Measurements from ENCODE around the gene ZBTB32.
A peak's percentile ranks its signal among the peaks of the same experiment; 100 is the strongest.

ZBTB32 gene

GRCh38 chr19:35739275-35740107 is 35.1 kb downstream of the ZBTB32 start:
- no peak for DNase-seq

GRCh38 chr19:35740108-35740422 is 35.7 kb downstream of the ZBTB32 start:
- DNase-seq, result no peak

GRCh38 chr19:35740423-35741202 is 36.3 kb downstream of the ZBTB32 start:
- DNase-seq, result peak; percentile 89

- DNase-seq, result no peak
Observed at GRCh38 chr19:35741203-35741515, 36.8 kb downstream of the ZBTB32 start.

GRCh38 chr19:35742121-35742724 is 37.9 kb downstream of the ZBTB32 start, which contains the start of gene IGFLR1:
Gene IGFLR1, minus strand, starts transcription at chr19:35742452. Its CDS starts 1,272 bp downstream, at chr19:35741180.
- no peak for DNase-seq

GRCh38 chr19:35743640-35744429 is 39.5 kb downstream of the ZBTB32 start:
- DNase-seq, result no peak

GRCh38 chr19:35744430-35745327 is 40.3 kb downstream of the ZBTB32 start:
- peak; percentile 68 for DNase-seq

GRCh38 chr19:35745328-35746086 is 41.1 kb downstream of the ZBTB32 start, which contains the start of the genes PSENEN and U2AF1L4:
Gene PSENEN, plus strand, starts transcription at chr19:35745651. Its CDS starts 280 bp downstream, at chr19:35745931.
Gene U2AF1L4, minus strand, starts transcription at chr19:35745418. Its CDS starts 27 bp downstream, at chr19:35745391.
- DNase-seq, result peak; percentile 90

GRCh38 chr19:35746087-35746462 is 41.7 kb downstream of the ZBTB32 start:
- no peak for DNase-seq

GRCh38 chr19:35746531-35746930 is 42.2 kb downstream of the ZBTB32 start:
- no peak for DNase-seq

- peak; percentile 93 for DNase-seq
Observed at GRCh38 chr19:35748106-35749020, 44.0 kb downstream of the ZBTB32 start, which contains the start of gene LIN37. Gene LIN37, plus strand, starts transcription at chr19:35748576. Its CDS starts 149 bp downstream, at chr19:35748725.

- DNase-seq, result no peak
Observed at GRCh38 chr19:35750167-35750566, 45.8 kb downstream of the ZBTB32 start.

- no peak for DNase-seq
Observed at GRCh38 chr19:35751839-35752745, 47.7 kb downstream of the ZBTB32 start.

- DNase-seq, result no peak
Observed at GRCh38 chr19:35752746-35753350, 48.5 kb downstream of the ZBTB32 start.

GRCh38 chr19:35753634-35754369 is 49.4 kb downstream of the ZBTB32 start:
- no peak for DNase-seq

- no peak for DNase-seq
Observed at GRCh38 chr19:35754370-35755130, 50.2 kb downstream of the ZBTB32 start.

- no peak for DNase-seq
Observed at GRCh38 chr19:35755131-35755549, 50.8 kb downstream of the ZBTB32 start.
